ENCODE measurements around the gene MANBA. TPM values are rescaled to one million over a fixed set of nuclear protein-coding genes. Genes with fewer than 3 reads are reported as not detected.

MANBA gene
- total RNA-seq, 1 donor from 2014 or later = 38.3 TPM

DNA sequence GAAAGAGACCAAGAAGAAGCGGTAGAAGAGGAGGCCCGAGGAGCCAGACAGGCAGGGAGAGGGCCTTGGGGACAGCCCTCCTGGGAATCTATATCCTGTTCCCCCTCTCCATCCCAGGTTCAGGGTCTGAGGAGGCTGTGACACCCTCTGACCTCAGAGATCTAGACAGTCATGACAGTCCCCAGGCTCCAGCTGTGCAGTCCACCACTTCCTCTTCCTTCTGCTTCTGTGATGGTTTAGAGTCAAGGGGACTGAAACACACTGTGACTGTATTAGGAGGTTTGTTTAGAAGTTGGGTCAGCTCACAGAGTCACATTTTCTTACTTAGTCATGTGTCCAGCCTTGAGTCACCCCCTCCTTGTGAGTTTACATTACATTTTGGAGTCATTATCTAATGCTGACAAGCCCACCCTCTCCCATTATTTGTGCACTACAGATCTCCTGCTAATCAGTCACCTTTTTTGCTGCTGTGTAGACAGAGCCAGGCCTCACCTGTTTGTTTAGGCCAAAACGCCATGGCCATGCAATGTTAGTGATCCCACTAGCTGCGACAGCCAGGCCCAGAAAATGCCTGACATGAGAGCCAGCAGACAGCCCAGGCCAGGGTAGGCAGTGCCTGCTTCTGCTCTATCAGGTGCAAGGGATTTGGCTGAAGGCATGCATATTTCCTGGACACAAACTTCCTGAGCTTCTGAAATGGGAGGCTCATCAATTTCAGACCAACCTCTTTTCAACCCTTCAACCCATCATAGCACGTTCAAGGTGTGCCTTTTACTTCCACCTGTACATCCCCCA, 26.0 kb downstream of the MANBA start:
- Mint-ChIP-seq H3K27ac (ENCODE audit: unreplicated experiment) (peak overlapping the region; percentile 31), H3K27me3 (ENCODE audit: low read depth, unreplicated experiment) (no peaks in the 10 kb centered on the region), H3K4me3 (ENCODE audit: unreplicated experiment) (no peak overlapping the region), H3K36me3 (ENCODE audit: low read depth, unreplicated experiment) (peaks cover 34% of the 10 kb centered on the region), H3K4me1 (ENCODE audit: low read depth, unreplicated experiment) (peaks cover 22% of the 10 kb centered on the region), H3K9me3 (ENCODE audit: unreplicated experiment) (peaks cover 13% of the 10 kb centered on the region)
- Histone ChIP-seq H3K27me3 (ENCODE audit: insufficient read depth, low read length) (no peaks in the 10 kb centered on the region), H3K9me3 (ENCODE audit: insufficient read depth, low read depth, low read length) (no peaks in the 10 kb centered on the region), H3K4me3 (ENCODE audit: insufficient read depth, low read depth, low read length) (no peak overlapping the region), H3K27ac (ENCODE audit: low read depth, low read length) (peak overlapping the region; percentile 20), H3K4me1 (ENCODE audit: insufficient read depth, low read length) (peaks cover 8% of the 10 kb centered on the region), H2AFZ (ENCODE audit: low read depth, low read length) (no peak overlapping the region), H4K20me1 (ENCODE audit: insufficient read depth, low read length) (peaks cover 9% of the 10 kb centered on the region), H3K79me2 (ENCODE audit: insufficient read depth, low read length) (no peaks in the 10 kb centered on the region), H3K4me2 (ENCODE audit: low read length) (peak overlapping the region; percentile 23), H3K9ac (ENCODE audit: low read length) (no peak overlapping the region), H3K36me3 (ENCODE audit: insufficient read depth, low read length) (no peaks in the 10 kb centered on the region)
- TF ChIP-seq, protein P1, sequence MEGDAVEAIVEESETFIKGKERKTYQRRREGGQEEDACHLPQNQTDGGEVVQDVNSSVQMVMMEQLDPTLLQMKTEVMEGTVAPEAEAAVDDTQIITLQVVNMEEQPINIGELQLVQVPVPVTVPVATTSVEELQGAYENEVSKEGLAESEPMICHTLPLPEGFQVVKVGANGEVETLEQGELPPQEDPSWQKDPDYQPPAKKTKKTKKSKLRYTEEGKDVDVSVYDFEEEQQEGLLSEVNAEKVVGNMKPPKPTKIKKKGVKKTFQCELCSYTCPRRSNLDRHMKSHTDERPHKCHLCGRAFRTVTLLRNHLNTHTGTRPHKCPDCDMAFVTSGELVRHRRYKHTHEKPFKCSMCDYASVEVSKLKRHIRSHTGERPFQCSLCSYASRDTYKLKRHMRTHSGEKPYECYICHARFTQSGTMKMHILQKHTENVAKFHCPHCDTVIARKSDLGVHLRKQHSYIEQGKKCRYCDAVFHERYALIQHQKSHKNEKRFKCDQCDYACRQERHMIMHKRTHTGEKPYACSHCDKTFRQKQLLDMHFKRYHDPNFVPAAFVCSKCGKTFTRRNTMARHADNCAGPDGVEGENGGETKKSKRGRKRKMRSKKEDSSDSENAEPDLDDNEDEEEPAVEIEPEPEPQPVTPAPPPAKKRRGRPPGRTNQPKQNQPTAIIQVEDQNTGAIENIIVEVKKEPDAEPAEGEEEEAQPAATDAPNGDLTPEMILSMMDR (IDR thresholded peaks at IDR 0.05; ENCODE audit: insufficient read depth, low read depth, low read length) = no peak
- FAIRE-seq (no peak), DNase-seq (ENCODE audit: low read depth) (peak; percentile 26)

DNA sequence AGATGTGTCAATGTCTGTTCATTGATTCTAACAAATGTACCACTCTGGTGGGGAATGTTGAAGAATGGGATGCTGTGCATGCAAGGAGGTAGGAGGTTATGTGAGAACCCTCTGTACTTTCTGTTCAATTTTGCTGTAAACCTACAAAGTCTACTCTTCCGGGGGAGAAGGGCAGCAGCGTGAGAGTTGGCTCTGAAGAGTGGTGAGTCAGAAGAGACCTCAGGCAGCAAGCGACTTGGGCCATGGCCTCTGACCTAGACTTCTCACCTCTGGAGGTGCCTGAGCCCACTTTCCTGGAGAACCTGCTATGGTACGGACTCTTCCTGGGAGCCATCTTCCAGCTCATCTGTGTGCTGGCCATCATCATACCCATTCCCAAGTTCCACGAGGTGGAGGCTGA, 26.7 kb downstream of the MANBA start:
- Histone ChIP-seq H3K4me1 (ENCODE audit: insufficient read depth, low read length) (peaks cover 8% of the 10 kb centered on the region), H3K27me3 (ENCODE audit: insufficient read depth, low read length) (no peaks in the 10 kb centered on the region), H4K20me1 (ENCODE audit: insufficient read depth, low read length) (peaks cover 9% of the 10 kb centered on the region), H3K4me3 (ENCODE audit: insufficient read depth, low read depth, low read length) (no peak overlapping the region), H3K27ac (ENCODE audit: low read depth, low read length) (peak overlapping the region; percentile 20), H3K9ac (ENCODE audit: low read length) (no peak overlapping the region), H2AFZ (ENCODE audit: low read depth, low read length) (no peak overlapping the region), H3K36me3 (ENCODE audit: insufficient read depth, low read length) (no peaks in the 10 kb centered on the region), H3K9me3 (ENCODE audit: insufficient read depth, low read depth, low read length) (no peaks in the 10 kb centered on the region), H3K79me2 (ENCODE audit: insufficient read depth, low read length) (no peaks in the 10 kb centered on the region), H3K4me2 (ENCODE audit: low read length) (no peak overlapping the region)
- TF ChIP-seq, protein P1 (IDR thresholded peaks at IDR 0.05; ENCODE audit: insufficient read depth, low read depth, low read length) = no peak
- no peak for TF ChIP-seq EZH2 (IDR thresholded peaks at IDR 0.05; ENCODE audit: insufficient read depth, low read length)
- H3K9me3 Mint-ChIP-seq (ENCODE audit: unreplicated experiment) = peaks cover 11% of the 10 kb centered on the region
- no peak overlapping the region for H3K4me3 Mint-ChIP-seq (ENCODE audit: unreplicated experiment)
- H3K36me3 Mint-ChIP-seq (ENCODE audit: low read depth, unreplicated experiment) = peaks cover 41% of the 10 kb centered on the region
- H3K4me1 Mint-ChIP-seq (ENCODE audit: low read depth, unreplicated experiment) = peaks cover 22% of the 10 kb centered on the region
- DNase-seq (ENCODE audit: low read depth) (no peak), FAIRE-seq (no peak)
- H3K27ac Mint-ChIP-seq (ENCODE audit: unreplicated experiment) = peak overlapping the region; percentile 50
- no peaks in the 10 kb centered on the region for H3K27me3 Mint-ChIP-seq (ENCODE audit: low read depth, unreplicated experiment)

DNA sequence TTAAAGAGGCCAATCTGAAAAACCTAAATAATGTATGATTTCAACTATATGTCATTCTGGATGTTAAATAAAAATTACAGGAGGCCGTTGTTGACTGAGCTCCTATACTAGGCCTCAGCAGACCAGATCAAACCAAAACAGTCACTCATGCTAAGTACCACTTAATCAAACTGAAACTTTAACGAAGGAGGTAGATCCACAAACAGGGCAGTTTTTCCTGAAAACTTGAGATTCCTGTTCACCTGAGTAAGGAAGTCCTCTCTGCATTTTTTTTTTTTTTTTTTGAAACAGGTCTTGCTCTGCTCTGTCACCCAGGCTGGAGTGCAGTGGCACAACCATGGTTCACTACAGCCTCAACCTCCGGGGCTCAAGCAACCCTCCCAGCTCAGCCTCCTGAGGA, 27.7 kb downstream of the MANBA start:
- H3K27ac ChIP-seq (ENCODE audit: low read depth, low read length) = no peak overlapping the region
- peaks cover 8% of the 10 kb centered on the region for H4K20me1 ChIP-seq (ENCODE audit: insufficient read depth, low read length)
- no peak overlapping the region for H2AFZ ChIP-seq (ENCODE audit: low read depth, low read length)
- no peaks in the 10 kb centered on the region for H3K27me3 Mint-ChIP-seq (ENCODE audit: low read depth, unreplicated experiment)
- no peak overlapping the region for H3K4me3 ChIP-seq (ENCODE audit: insufficient read depth, low read depth, low read length)
- H3K27ac Mint-ChIP-seq (ENCODE audit: unreplicated experiment) = no peak overlapping the region
- peaks cover 8% of the 10 kb centered on the region for H3K4me1 ChIP-seq (ENCODE audit: insufficient read depth, low read length)
- no peaks in the 10 kb centered on the region for H3K79me2 ChIP-seq (ENCODE audit: insufficient read depth, low read length)
- H3K4me1 Mint-ChIP-seq (ENCODE audit: low read depth, unreplicated experiment) = peaks cover 22% of the 10 kb centered on the region
- no peak for FAIRE-seq
- no peaks in the 10 kb centered on the region for H3K27me3 ChIP-seq (ENCODE audit: insufficient read depth, low read length)
- H3K4me2 ChIP-seq (ENCODE audit: low read length) = no peak overlapping the region
- no peak overlapping the region for H3K9ac ChIP-seq (ENCODE audit: low read length)
- peaks cover 11% of the 10 kb centered on the region for H3K9me3 Mint-ChIP-seq (ENCODE audit: unreplicated experiment)
- DNase-seq (ENCODE audit: low read depth) = no peak
- H3K9me3 ChIP-seq (ENCODE audit: insufficient read depth, low read depth, low read length) = no peaks in the 10 kb centered on the region
- TF ChIP-seq EZH2 (IDR thresholded peaks at IDR 0.05; ENCODE audit: insufficient read depth, low read length) = no peak
- TF ChIP-seq, protein P1 (IDR thresholded peaks at IDR 0.05; ENCODE audit: insufficient read depth, low read depth, low read length) = no peak
- H3K36me3 ChIP-seq (ENCODE audit: insufficient read depth, low read length) = no peaks in the 10 kb centered on the region
- H3K36me3 Mint-ChIP-seq (ENCODE audit: low read depth, unreplicated experiment) = peaks cover 44% of the 10 kb centered on the region
- H3K4me3 Mint-ChIP-seq (ENCODE audit: unreplicated experiment) = no peak overlapping the region

All from astrocyte (in vitro differentiated cells and primary cell).